HEK293 (cell line): ENCODE measurements around the gene NME1.
A peak's percentile ranks its signal among the peaks of the same experiment; 100 is the strongest.

Experiments
- CTCF ChIA-PET: fragments of 350-600 bp; formaldehyde crosslinking; extraction: SDS; loops from one replicate; lab custom pipeline; 2021; ENCODE audit warnings: antibody characterized with exemption; lab: Yijun Ruan, JAX
- POLR2A ChIA-PET: fragments of 300-600 bp; formaldehyde crosslinking; extraction: SDS; loops from one replicate; lab custom pipeline; 2020; ENCODE audit warnings: antibody characterized with exemption, inconsistent platforms; lab: Yijun Ruan, JAX
- H3K27ac ChIP-seq: fragments of 200-500 bp; sonication (Bioruptor generic); 2 replicates; pipeline ENCODE4 v1.5.1; 2014; ENCODE audit warnings: low read depth, low read length, control low read depth, inconsistent platforms; ENCODE audit errors: extremely low read depth
- H3K36me3 ChIP-seq, 2 experiments: fragments of 200-500 bp in 1 of 2; sonication (Bioruptor generic) in 1 of 2; 1 replicate in 1 of 2; 2 replicates in 1 of 2; pipeline ENCODE4 v1.5.1; 2014 to 2017; ENCODE audit warnings: inconsistent platforms in 2 of 2, low read length in 2 of 2; ENCODE audit not compliant: control insufficient read depth in 2 of 2, insufficient read depth in 1 of 2
- H3K4me1 ChIP-seq: fragments of 200-500 bp; sonication (Bioruptor generic); 2 replicates; pipeline ENCODE4 v1.5.1; 2014; ENCODE audit warnings: mild to moderate bottlenecking, low read length, inconsistent platforms; ENCODE audit not compliant: control insufficient read depth, insufficient read depth
- H3K4me3 ChIP-seq: 2 replicates; pipeline ENCODE4 v1.5.1; 2011; ENCODE audit warnings: low read depth, mild to moderate bottlenecking, control low read depth, low read length, moderate library complexity
- H3K9me3 ChIP-seq: fragments of 200-500 bp; sonication (Bioruptor generic); 2 replicates; pipeline ENCODE4 v1.5.1; 2014; ENCODE audit warnings: low read depth, low read length, inconsistent platforms; ENCODE audit not compliant: control insufficient read depth, insufficient read depth
- GLIS1 ChIP-seq: fragments of 450-650 bp; formaldehyde crosslinking; IDR thresholded peaks from 2 replicates; pipeline ENCODE4 v1.5.1; 2016; ENCODE audit warnings: missing biosample characterization, missing genetic modification characterization
- SP7 ChIP-seq: fragments of 450-650 bp; formaldehyde crosslinking; IDR thresholded peaks from 2 replicates; pipeline ENCODE4 v1.5.1; 2016; ENCODE audit warnings: missing biosample characterization, missing genetic modification characterization
- YY1 ChIP-seq: fragments of 450-650 bp; formaldehyde crosslinking; IDR thresholded peaks from 2 replicates; pipeline ENCODE4 v1.5.1; 2018; ENCODE audit warnings: missing biosample characterization, missing genetic modification characterization
- ZBTB11 ChIP-seq: fragments of 450-650 bp; formaldehyde crosslinking; conservative IDR thresholded peaks from 2 replicates; pipeline ENCODE4 v1.5.1; 2016; ENCODE audit warnings: low read depth, missing biosample characterization, missing genetic modification characterization
- ZBTB20 ChIP-seq: fragments of 450-650 bp; formaldehyde crosslinking; IDR thresholded peaks from 2 replicates; pipeline ENCODE4 v1.5.1; 2016; ENCODE audit warnings: missing biosample characterization, missing genetic modification characterization
- ZBTB8A ChIP-seq: fragments of 450-650 bp; formaldehyde crosslinking; IDR thresholded peaks from 2 replicates; pipeline ENCODE4 v1.5.1; 2016; ENCODE audit warnings: missing biosample characterization, missing genetic modification characterization
- ZFP69B ChIP-seq: fragments of 450-650 bp; formaldehyde crosslinking; IDR thresholded peaks from 2 replicates; pipeline ENCODE4 v1.5.1; 2016; ENCODE audit warnings: missing biosample characterization, missing genetic modification characterization
- ZIC2 ChIP-seq: fragments of 450-650 bp; formaldehyde crosslinking; IDR thresholded peaks from 2 replicates; pipeline ENCODE4 v1.5.1; 2016; ENCODE audit warnings: missing biosample characterization, missing genetic modification characterization
- ZNF140 ChIP-seq: fragments of 450-650 bp; formaldehyde crosslinking; IDR thresholded peaks from 2 replicates; pipeline ENCODE4 v1.5.1; 2016; ENCODE audit warnings: missing biosample characterization, missing genetic modification characterization
- ZNF157 ChIP-seq: fragments of 450-650 bp; formaldehyde crosslinking; IDR thresholded peaks from 2 replicates; pipeline ENCODE4 v1.5.1; 2016; ENCODE audit warnings: missing biosample characterization, missing genetic modification characterization
- ZNF280C ChIP-seq: fragments of 450-650 bp; formaldehyde crosslinking; IDR thresholded peaks from 2 replicates; pipeline ENCODE4 v1.5.1; 2016; ENCODE audit warnings: missing biosample characterization, missing genetic modification characterization
- ZNF324 ChIP-seq: fragments of 450-650 bp; formaldehyde crosslinking; IDR thresholded peaks from 2 replicates; pipeline ENCODE4 v1.5.1; 2016; ENCODE audit warnings: missing biosample characterization, missing genetic modification characterization
- ZNF600 ChIP-seq: fragments of 450-650 bp; formaldehyde crosslinking; IDR thresholded peaks from 2 replicates; pipeline ENCODE4 v1.5.1; 2016; ENCODE audit warnings: missing biosample characterization, missing genetic modification characterization
- ZNF623 ChIP-seq: fragments of 450-650 bp; formaldehyde crosslinking; IDR thresholded peaks from 2 replicates; pipeline ENCODE4 v1.5.1; 2016; ENCODE audit warnings: missing biosample characterization, missing genetic modification characterization
- ZNF639 ChIP-seq: fragments of 450-650 bp; formaldehyde crosslinking; IDR thresholded peaks from 2 replicates; pipeline ENCODE4 v1.5.1; 2016; ENCODE audit warnings: missing biosample characterization, missing genetic modification characterization
- TF ChIP-seq, protein P1 (sequence below): sonication (generic); formaldehyde crosslinking; IDR thresholded peaks from 2 replicates; pipeline ENCODE4 v1.8.1; 2022; ENCODE audit warnings: mild to moderate bottlenecking, moderate library complexity, missing genetic modification reagents
- TF ChIP-seq, protein P2 (sequence below): fragments of 450-650 bp; formaldehyde crosslinking; IDR thresholded peaks from 2 replicates; pipeline ENCODE4 v1.5.1; 2017; ENCODE audit warnings: missing biosample characterization, missing genetic modification characterization
- TF ChIP-seq, protein P3 (sequence below): fragments of 450-650 bp; formaldehyde crosslinking; IDR thresholded peaks from 2 replicates; pipeline ENCODE4 v1.5.1; 2016; ENCODE audit warnings: missing biosample characterization, missing genetic modification characterization
- TF ChIP-seq, protein P4 (sequence below): fragments of 450-650 bp; formaldehyde crosslinking; conservative IDR thresholded peaks from 2 replicates; pipeline ENCODE4 v1.5.1; 2016; ENCODE audit warnings: low read depth, missing biosample characterization, missing genetic modification characterization

The NME1 gene

GRCh38 chr17:51166198-51166986 is 13.0 kb downstream of the NME1 start, which contains the start of gene NME2:
Gene NME2 (plus strand): TSS chr17:51166411. CDS start chr17:51166831, 420 bp downstream.
- Histone ChIP-seq H3K4me3 (peak within 1 kb of the TSS; percentile 88), H3K36me3 (peaks cover 61 to 63% of the 10 kb centered on the region in 2 experiments), H3K4me1 (0 out of 2 replicates have a peak, but pooled peaks cover 5% of the 10 kb centered on the region), H3K27ac (peak within 1 kb of the TSS; percentile 91), H3K9me3 (no peaks in the 10 kb centered on the region)
- ChIA-PET CTCF (interaction anchor here (1.1 to 2.0 kb wide), 3 partner anchors 10 to 384 kb away, joined by 5 to 10 read pairs (median 7); partner anchors contain the start of gene NME1), POLR2A (interaction anchor here (0.5 to 3.0 kb wide), 11 partner anchors 9 to 300 kb away, joined by 3 to 36 read pairs (median 4); partner anchors contain the start of genes MBTD1, NME1, SPAG9 and TOB1)
- TF ChIP-seq ZFP69B (tag by site-specific recombination): peak; percentile 30
- TF ChIP-seq, protein P1, sequence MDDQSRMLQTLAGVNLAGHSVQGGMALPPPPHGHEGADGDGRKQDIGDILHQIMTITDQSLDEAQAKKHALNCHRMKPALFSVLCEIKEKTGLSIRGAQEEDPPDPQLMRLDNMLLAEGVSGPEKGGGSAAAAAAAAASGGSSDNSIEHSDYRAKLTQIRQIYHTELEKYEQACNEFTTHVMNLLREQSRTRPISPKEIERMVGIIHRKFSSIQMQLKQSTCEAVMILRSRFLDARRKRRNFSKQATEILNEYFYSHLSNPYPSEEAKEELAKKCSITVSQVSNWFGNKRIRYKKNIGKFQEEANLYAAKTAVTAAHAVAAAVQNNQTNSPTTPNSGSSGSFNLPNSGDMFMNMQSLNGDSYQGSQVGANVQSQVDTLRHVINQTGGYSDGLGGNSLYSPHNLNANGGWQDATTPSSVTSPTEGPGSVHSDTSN: 0 out of 2 replicates have a peak, but pooled peaks have one; percentile 20
- TF ChIP-seq GLIS1 (tag by site-specific recombination): 0 out of 2 replicates have a peak, but pooled peaks have one; percentile 4
- peak; percentile 44; the same call in 1 of the 2 replicates for TF ChIP-seq SP7
- TF ChIP-seq ZNF157 (tag by site-specific recombination): no peak
- TF ChIP-seq ZNF623 (tag by site-specific recombination): no peak
- TF ChIP-seq, protein P2, sequence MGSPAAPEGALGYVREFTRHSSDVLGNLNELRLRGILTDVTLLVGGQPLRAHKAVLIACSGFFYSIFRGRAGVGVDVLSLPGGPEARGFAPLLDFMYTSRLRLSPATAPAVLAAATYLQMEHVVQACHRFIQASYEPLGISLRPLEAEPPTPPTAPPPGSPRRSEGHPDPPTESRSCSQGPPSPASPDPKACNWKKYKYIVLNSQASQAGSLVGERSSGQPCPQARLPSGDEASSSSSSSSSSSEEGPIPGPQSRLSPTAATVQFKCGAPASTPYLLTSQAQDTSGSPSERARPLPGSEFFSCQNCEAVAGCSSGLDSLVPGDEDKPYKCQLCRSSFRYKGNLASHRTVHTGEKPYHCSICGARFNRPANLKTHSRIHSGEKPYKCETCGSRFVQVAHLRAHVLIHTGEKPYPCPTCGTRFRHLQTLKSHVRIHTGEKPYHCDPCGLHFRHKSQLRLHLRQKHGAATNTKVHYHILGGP: no peak
- TF ChIP-seq ZBTB8A (tag by site-specific recombination): peak; percentile 56
- peak; percentile 73; the same call in 1 of the 2 replicates for TF ChIP-seq ZNF600 (tag by site-specific recombination)
- peak; percentile 47; the same call in 1 of the 2 replicates for TF ChIP-seq ZIC2 (tag by site-specific recombination)
- peak; percentile 4; the same call in 1 of the 2 replicates for TF ChIP-seq ZNF639 (tag by site-specific recombination)
- peak; percentile 24; the same call in 1 of the 2 replicates for TF ChIP-seq ZBTB11 (tag by site-specific recombination)
- TF ChIP-seq ZNF140: no peak
- TF ChIP-seq, protein P3, sequence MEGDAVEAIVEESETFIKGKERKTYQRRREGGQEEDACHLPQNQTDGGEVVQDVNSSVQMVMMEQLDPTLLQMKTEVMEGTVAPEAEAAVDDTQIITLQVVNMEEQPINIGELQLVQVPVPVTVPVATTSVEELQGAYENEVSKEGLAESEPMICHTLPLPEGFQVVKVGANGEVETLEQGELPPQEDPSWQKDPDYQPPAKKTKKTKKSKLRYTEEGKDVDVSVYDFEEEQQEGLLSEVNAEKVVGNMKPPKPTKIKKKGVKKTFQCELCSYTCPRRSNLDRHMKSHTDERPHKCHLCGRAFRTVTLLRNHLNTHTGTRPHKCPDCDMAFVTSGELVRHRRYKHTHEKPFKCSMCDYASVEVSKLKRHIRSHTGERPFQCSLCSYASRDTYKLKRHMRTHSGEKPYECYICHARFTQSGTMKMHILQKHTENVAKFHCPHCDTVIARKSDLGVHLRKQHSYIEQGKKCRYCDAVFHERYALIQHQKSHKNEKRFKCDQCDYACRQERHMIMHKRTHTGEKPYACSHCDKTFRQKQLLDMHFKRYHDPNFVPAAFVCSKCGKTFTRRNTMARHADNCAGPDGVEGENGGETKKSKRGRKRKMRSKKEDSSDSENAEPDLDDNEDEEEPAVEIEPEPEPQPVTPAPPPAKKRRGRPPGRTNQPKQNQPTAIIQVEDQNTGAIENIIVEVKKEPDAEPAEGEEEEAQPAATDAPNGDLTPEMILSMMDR (tag by site-specific recombination): peak; percentile 48
- TF ChIP-seq ZBTB20 (tag by site-specific recombination): peak; percentile 50; the same call in 1 of the 2 replicates
- TF ChIP-seq, protein P4, sequence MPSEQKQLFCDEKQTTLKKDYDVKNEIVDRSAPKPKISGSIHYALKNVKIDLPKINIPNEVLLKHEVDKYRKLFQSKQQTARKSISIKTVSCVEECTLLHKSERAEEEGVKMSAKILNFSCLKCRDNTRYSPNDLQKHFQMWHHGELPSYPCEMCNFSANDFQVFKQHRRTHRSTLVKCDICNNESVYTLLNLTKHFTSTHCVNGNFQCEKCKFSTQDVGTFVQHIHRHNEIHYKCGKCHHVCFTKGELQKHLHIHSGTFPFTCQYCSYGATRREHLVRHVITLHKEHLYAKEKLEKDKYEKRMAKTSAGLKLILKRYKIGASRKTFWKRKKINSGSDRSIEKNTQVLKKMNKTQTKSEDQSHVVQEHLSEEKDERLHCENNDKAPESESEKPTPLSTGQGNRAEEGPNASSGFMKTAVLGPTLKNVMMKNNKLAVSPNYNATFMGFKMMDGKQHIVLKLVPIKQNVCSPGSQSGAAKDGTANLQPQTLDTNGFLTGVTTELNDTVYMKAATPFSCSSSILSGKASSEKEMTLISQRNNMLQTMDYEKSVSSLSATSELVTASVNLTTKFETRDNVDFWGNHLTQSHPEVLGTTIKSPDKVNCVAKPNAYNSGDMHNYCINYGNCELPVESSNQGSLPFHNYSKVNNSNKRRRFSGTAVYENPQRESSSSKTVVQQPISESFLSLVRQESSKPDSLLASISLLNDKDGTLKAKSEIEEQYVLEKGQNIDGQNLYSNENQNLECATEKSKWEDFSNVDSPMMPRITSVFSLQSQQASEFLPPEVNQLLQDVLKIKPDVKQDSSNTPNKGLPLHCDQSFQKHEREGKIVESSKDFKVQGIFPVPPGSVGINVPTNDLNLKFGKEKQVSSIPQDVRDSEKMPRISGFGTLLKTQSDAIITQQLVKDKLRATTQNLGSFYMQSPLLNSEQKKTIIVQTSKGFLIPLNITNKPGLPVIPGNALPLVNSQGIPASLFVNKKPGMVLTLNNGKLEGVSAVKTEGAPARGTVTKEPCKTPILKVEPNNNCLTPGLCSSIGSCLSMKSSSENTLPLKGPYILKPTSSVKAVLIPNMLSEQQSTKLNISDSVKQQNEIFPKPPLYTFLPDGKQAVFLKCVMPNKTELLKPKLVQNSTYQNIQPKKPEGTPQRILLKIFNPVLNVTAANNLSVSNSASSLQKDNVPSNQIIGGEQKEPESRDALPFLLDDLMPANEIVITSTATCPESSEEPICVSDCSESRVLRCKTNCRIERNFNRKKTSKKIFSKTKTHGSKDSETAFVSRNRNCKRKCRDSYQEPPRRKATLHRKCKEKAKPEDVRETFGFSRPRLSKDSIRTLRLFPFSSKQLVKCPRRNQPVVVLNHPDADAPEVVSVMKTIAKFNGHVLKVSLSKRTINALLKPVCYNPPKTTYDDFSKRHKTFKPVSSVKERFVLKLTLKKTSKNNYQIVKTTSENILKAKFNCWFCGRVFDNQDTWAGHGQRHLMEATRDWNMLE: no peak
- TF ChIP-seq ZNF324 (tag by site-specific recombination): no peak
- 0 out of 2 replicates have a peak, but pooled peaks have one; percentile 32 for TF ChIP-seq YY1 (tag by site-specific recombination)
- TF ChIP-seq ZNF280C (tag by site-specific recombination): no peak
